Common myeloid progenitor, CD34-positive (primary cell): ENCODE data around the gene RTN4.
A peak's percentile ranks its signal among the peaks of the same experiment; 100 is the strongest.

Experiments used
- CTCF ChIA-PET: fragments of 350-600 bp; sonication (Branson Sonifier 250); formaldehyde crosslinking; loops from one replicate; lab custom pipeline; 2021; ENCODE audit warnings: antibody characterized with exemption; lab: Charles Lee
- POLR2A ChIA-PET: fragments of 350-600 bp; sonication (Branson Sonifier 250); formaldehyde crosslinking; loops from one replicate; lab custom pipeline; 2021; ENCODE audit warnings: antibody characterized with exemption; lab: Charles Lee
- DNase-seq, 3 donors: peaks; one replicate each; pipeline versions ENCODE4 v3.0.0 to v3.0.0-alpha.2; 2013
- H3K27ac ChIP-seq, 2 experiments: 1 replicate in 1 of 2; 2 replicates in 1 of 2; pipeline ENCODE4 v1.7.0; 2013; ENCODE audit warnings: inconsistent platforms in 2 of 2, low read length in 2 of 2, mild to moderate bottlenecking in 2 of 2, low read depth in 1 of 2, moderate library complexity in 1 of 2; ENCODE audit not compliant: severe bottlenecking in 2 of 2, insufficient read depth in 1 of 2, poor library complexity in 1 of 2
- H3K27me3 ChIP-seq, 5 experiments: replicated peaks in 2 of 5; 1 replicate in 3 of 5; 2 replicates in 2 of 5; pipeline versions ENCODE4 v1.6.1 to v1.7.0; 2013; ENCODE audit warnings: low read length in 4 of 5, mild to moderate bottlenecking in 2 of 5, moderate library complexity in 2 of 5, inconsistent platforms in 1 of 5; ENCODE audit not compliant: insufficient read depth in 5 of 5, control insufficient read depth in 4 of 5
- H3K36me3 ChIP-seq, 4 experiments: 1 replicate in 2 of 4; 2 replicates in 2 of 4; pipeline versions ENCODE4 v1.6.1 to v1.7.0; 2013; ENCODE audit warnings: low read length in 3 of 4, control low read depth in 1 of 4, mild to moderate bottlenecking in 1 of 4; ENCODE audit not compliant: control insufficient read depth in 4 of 4, insufficient read depth in 4 of 4
- H3K4me1 ChIP-seq, 4 experiments: 1 replicate in 3 of 4; 2 replicates in 1 of 4; pipeline versions ENCODE4 v1.6.1 to v1.7.1; 2013; ENCODE audit warnings: low read length in 3 of 4, mild to moderate bottlenecking in 3 of 4, control low read depth in 1 of 4, inconsistent platforms in 1 of 4, moderate library complexity in 1 of 4; ENCODE audit not compliant: control insufficient read depth in 4 of 4, insufficient read depth in 4 of 4; ENCODE audit errors: control extremely low read depth in 1 of 4
- H3K4me3 ChIP-seq, 7 experiments: 1 replicate in 4 of 7; 2 replicates in 3 of 7; pipeline versions ENCODE4 v1.5.1 to v1.7.0; 2013; ENCODE audit warnings: mild to moderate bottlenecking in 7 of 7, low read length in 6 of 7, moderate library complexity in 6 of 7, inconsistent platforms in 2 of 7, low read depth in 2 of 7, control low read depth in 1 of 7; ENCODE audit not compliant: insufficient read depth in 4 of 7, control insufficient read depth in 1 of 7; ENCODE audit errors: extremely low read depth in 1 of 7
- H3K9me3 ChIP-seq, 5 experiments: 1 replicate in 4 of 5; 2 replicates in 1 of 5; pipeline versions ENCODE4 v1.6.1 to v1.7.1; 2013; ENCODE audit warnings: low read length in 4 of 5, mild to moderate bottlenecking in 2 of 5, inconsistent platforms in 1 of 5, low read depth in 1 of 5, moderate library complexity in 1 of 5; ENCODE audit not compliant: control insufficient read depth in 4 of 5, insufficient read depth in 2 of 5; ENCODE audit errors: control extremely low read depth in 1 of 5
- WGBS: methylation state at CpG from one replicate; pipeline ENCODE4 v1.1.5; 2013; ENCODE audit not compliant: insufficient coverage; 5-methylcytosine and 5-hydroxymethylcytosine counted together

The RTN4 gene

DNA sequence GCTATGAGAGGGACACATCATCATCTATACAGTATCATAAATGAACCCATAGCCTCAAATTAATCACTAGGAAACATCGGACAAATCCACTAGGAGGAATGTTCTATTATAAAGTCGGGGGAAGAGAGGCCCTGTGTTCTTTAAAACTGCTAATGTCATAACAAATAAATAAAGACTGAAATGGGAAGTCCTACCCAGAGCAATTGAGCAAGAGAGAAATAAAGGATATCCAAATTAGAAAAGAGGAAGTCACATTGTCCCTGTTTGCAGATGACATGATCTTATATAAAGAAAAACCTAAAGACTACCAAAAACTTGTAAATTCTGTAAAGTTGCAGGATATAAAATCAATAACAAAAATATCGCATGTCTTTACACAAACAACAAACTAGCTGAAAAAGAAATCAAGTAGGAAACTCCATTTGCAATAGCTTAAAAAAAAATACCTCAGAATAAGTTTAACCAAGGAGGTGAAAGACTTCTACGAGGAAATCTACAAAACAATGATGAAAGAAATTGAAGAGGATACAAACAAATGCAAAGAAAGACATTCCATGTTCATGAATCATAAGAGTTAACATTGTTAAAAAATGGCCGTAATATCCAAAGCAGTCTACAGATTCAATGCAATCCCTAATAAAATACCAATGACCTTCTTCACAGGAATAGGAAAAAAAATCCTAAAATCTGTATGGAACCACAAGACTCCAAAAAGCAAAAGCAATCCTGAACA lies 30.6 kb downstream of the RTN4 start:
- H3K4me3 ChIP-seq = peak overlapping the region in 3 of 7 experiments; percentile 10 to 28 (median 17)
- peaks cover 12 to 55% (median 27%) of the 10 kb centered on the region in 4 experiments for H3K4me1 ChIP-seq
- peak overlapping the region; percentile 20 to 31 for H3K27ac ChIP-seq
- CTCF ChIA-PET = interaction anchor here (1.2 to 11.2 kb wide), 6 partner anchors 9 to 155 kb away, joined by 4 to 137 read pairs (median 6); no protein-coding TSS in a partner anchor
- peaks cover 0 to 8% (median 4%) of the 10 kb centered on the region in 4 experiments for H3K36me3 ChIP-seq
- POLR2A ChIA-PET = no interaction called here
- peaks cover 0 to 3% (median 0%) of the 10 kb centered on the region in 5 experiments for H3K9me3 ChIP-seq
- H3K27me3 ChIP-seq = no peaks in the 10 kb centered on the region
- WGBS = 100% methylated on average over 1 of the region's 5 CpGs
- peak; percentile 36 to 77 (median 69) for DNase-seq

GRCh38 chr2:55018619-55019018 lies 31.6 kb downstream of the RTN4 start:
- POLR2A ChIA-PET = no interaction called here
- peaks cover 14 to 60% (median 26%) of the 10 kb centered on the region in 4 experiments for H3K4me1 ChIP-seq
- no CpG with 5 or more reads among the region's 1 CpG for WGBS
- CTCF ChIA-PET = interaction anchor here (0.7 to 11.2 kb wide), 8 partner anchors 10 to 156 kb away, joined by 3 to 137 read pairs (median 5); partner anchors contain the start of gene RTN4
- peaks cover 0 to 3% (median 0%) of the 10 kb centered on the region in 5 experiments for H3K9me3 ChIP-seq
- H3K4me3 ChIP-seq = no peak overlapping the region
- H3K27me3 ChIP-seq = no peaks in the 10 kb centered on the region
- no peak for DNase-seq
- peak overlapping the region in 1 of 2 experiments; percentile 20 for H3K27ac ChIP-seq
- peaks cover 0 to 8% (median 4%) of the 10 kb centered on the region in 4 experiments for H3K36me3 ChIP-seq

- ChIA-PET CTCF (interaction anchor here (0.7 to 11.2 kb wide), 6 partner anchors 32 to 157 kb away, joined by 3 to 137 read pairs (median 20); partner anchors contain the start of gene RTN4), POLR2A (interaction anchor here (0.7 kb wide), 1 partner anchor 158 kb away, joined by 3 read pairs; no protein-coding TSS in a partner anchor)
- WGBS = 100% methylated on average over 2 of the region's 3 CpGs
- Histone ChIP-seq H3K27me3 (no peaks in the 10 kb centered on the region), H3K9me3 (peaks cover 0 to 3% (median 0%) of the 10 kb centered on the region in 5 experiments), H3K27ac (peak overlapping the region in 1 of 2 experiments; percentile 27), H3K4me1 (peaks cover 17 to 65% (median 28%) of the 10 kb centered on the region in 4 experiments), H3K36me3 (peaks cover 0 to 8% (median 4%) of the 10 kb centered on the region in 4 experiments), H3K4me3 (no peak overlapping the region)
- peak in 1 of 3 donors; percentile 33 for DNase-seq
Measured at GRCh38 chr2:55017880-55018279, 32.4 kb downstream of the RTN4 start.

GRCh38 chr2:55017428-55017827 lies 32.8 kb downstream of the RTN4 start:
- no peaks in the 10 kb centered on the region for H3K27me3 ChIP-seq
- POLR2A ChIA-PET = interaction anchor here (0.7 kb wide), 1 partner anchor 158 kb away, joined by 3 read pairs; no protein-coding TSS in a partner anchor

GRCh38 chr2:55014962-55015939 lies 35.0 kb downstream of the RTN4 start:
- ChIA-PET POLR2A (interaction anchor here (0.7 kb wide), 1 partner anchor 45 kb away, joined by 3 read pairs; no protein-coding TSS in a partner anchor), CTCF (interaction anchor here (0.6 to 11.2 kb wide), 17 partner anchors 11 to 351 kb away, joined by 3 to 137 read pairs (median 5); partner anchors contain the start of gene RTN4)
- DNase-seq = peak; percentile 63 to 71 (median 68)
- H3K27me3 ChIP-seq = no peaks in the 10 kb centered on the region
- H3K4me3 ChIP-seq = no peak overlapping the region
- peaks cover 28 to 67% (median 45%) of the 10 kb centered on the region in 4 experiments for H3K4me1 ChIP-seq
- H3K9me3 ChIP-seq = peaks cover 0 to 3% (median 0%) of the 10 kb centered on the region in 5 experiments
- 92% methylated on average over 2 of the region's 6 CpGs for WGBS
- peaks cover 0 to 8% (median 1%) of the 10 kb centered on the region in 4 experiments for H3K36me3 ChIP-seq
- no peak overlapping the region for H3K27ac ChIP-seq

More at GRCh38 chr2:55017428-55017827, 32.8 kb downstream of the RTN4 start:
- CTCF ChIA-PET = interaction anchor here (1.7 to 11.2 kb wide), 5 partner anchors 33 to 157 kb away, joined by 5 to 137 read pairs (median 36); partner anchors contain the start of gene RTN4
- WGBS = 100% methylated on average over 2 of the region's 3 CpGs
- H3K27ac ChIP-seq = peak overlapping the region in 1 of 2 experiments; percentile 27
- no peak overlapping the region for H3K4me3 ChIP-seq
- peaks cover 0 to 8% (median 4%) of the 10 kb centered on the region in 4 experiments for H3K36me3 ChIP-seq
- no peak for DNase-seq
- H3K9me3 ChIP-seq = peaks cover 0 to 3% (median 0%) of the 10 kb centered on the region in 5 experiments
- peaks cover 17 to 65% (median 30%) of the 10 kb centered on the region in 4 experiments for H3K4me1 ChIP-seq

DNA sequence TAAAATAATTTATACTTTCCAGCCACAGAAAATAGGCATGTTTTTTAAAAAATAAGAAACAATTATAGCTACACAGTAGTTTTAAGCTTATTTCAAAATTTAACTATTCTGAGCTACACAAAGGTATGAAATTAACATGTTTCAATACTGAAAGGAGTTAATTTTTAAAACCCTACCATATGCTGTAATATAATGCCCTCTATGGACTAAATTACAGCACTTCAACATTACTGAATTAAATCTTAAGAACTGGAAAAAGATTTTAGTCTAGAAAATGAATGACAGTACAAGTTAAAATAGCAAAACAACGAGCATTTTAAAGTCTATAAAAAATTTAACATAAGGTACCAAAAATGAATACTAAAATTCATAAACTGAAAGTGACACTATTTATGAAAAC lies 36.3 kb downstream of the RTN4 start:
- H3K27me3 ChIP-seq = no peaks in the 10 kb centered on the region
- peak; percentile 23 to 52 (median 47) for DNase-seq
- peaks cover 0 to 8% (median 1%) of the 10 kb centered on the region in 4 experiments for H3K36me3 ChIP-seq
- H3K9me3 ChIP-seq = no peaks in the 10 kb centered on the region
- H3K4me1 ChIP-seq = peaks cover 18 to 68% (median 49%) of the 10 kb centered on the region in 4 experiments
- WGBS = no CpG with 5 or more reads among the region's 1 CpG
- H3K4me3 ChIP-seq = no peak overlapping the region
- H3K27ac ChIP-seq = no peak overlapping the region
- ChIA-PET POLR2A (no interaction called here), CTCF (interaction anchor here (0.6 to 11.2 kb wide), 19 partner anchors 9 to 349 kb away, joined by 3 to 137 read pairs (median 4); no protein-coding TSS in a partner anchor)
